Measurements from ENCODE around the gene MYOD1. TPM values are rescaled to one million over a fixed set of nuclear protein-coding genes. Genes with fewer than 3 reads are reported as not detected.
A peak's percentile ranks its signal among the peaks of the same experiment; 100 is the strongest.

Gene MYOD1
- total RNA-seq, 1 donor from 2014 or later: not detected

- no peak for DNase-seq (ENCODE audit: low spot score)
- peaks cover 5% of the 10 kb centered on the region for H3K4me1 Mint-ChIP-seq (ENCODE audit: unreplicated experiment)
- H3K27me3 Mint-ChIP-seq (ENCODE audit: unreplicated experiment): peaks cover 17% of the 10 kb centered on the region
- H3K36me3 Mint-ChIP-seq (ENCODE audit: low read depth, unreplicated experiment): peaks cover 3% of the 10 kb centered on the region
- H3K9me3 Mint-ChIP-seq (ENCODE audit: unreplicated experiment): no peaks in the 10 kb centered on the region
- TF ChIP-seq, protein P1, sequence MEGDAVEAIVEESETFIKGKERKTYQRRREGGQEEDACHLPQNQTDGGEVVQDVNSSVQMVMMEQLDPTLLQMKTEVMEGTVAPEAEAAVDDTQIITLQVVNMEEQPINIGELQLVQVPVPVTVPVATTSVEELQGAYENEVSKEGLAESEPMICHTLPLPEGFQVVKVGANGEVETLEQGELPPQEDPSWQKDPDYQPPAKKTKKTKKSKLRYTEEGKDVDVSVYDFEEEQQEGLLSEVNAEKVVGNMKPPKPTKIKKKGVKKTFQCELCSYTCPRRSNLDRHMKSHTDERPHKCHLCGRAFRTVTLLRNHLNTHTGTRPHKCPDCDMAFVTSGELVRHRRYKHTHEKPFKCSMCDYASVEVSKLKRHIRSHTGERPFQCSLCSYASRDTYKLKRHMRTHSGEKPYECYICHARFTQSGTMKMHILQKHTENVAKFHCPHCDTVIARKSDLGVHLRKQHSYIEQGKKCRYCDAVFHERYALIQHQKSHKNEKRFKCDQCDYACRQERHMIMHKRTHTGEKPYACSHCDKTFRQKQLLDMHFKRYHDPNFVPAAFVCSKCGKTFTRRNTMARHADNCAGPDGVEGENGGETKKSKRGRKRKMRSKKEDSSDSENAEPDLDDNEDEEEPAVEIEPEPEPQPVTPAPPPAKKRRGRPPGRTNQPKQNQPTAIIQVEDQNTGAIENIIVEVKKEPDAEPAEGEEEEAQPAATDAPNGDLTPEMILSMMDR (IDR thresholded peaks at IDR 0.05; ENCODE audit: unreplicated experiment): no peak
- no peak overlapping the region for H3K4me3 Mint-ChIP-seq (ENCODE audit: unreplicated experiment)
- H3K27ac Mint-ChIP-seq (ENCODE audit: unreplicated experiment): no peak overlapping the region
These were observed 23.6 kb upstream of the MYOD1 start for GRCh38 chr11:17695454-17696441.

- Mint-ChIP-seq H3K27ac (ENCODE audit: unreplicated experiment) (no peak overlapping the region), H3K4me1 (ENCODE audit: unreplicated experiment) (peaks cover 5% of the 10 kb centered on the region), H3K4me3 (ENCODE audit: unreplicated experiment) (no peak overlapping the region), H3K27me3 (ENCODE audit: unreplicated experiment) (peaks cover 17% of the 10 kb centered on the region), H3K36me3 (ENCODE audit: low read depth, unreplicated experiment) (peaks cover 3% of the 10 kb centered on the region), H3K9me3 (ENCODE audit: unreplicated experiment) (no peaks in the 10 kb centered on the region)
- TF ChIP-seq, protein P1 (IDR thresholded peaks at IDR 0.05; ENCODE audit: unreplicated experiment): no peak
- no peak for DNase-seq (ENCODE audit: low spot score)
These were observed 22.6 kb upstream of the MYOD1 start for GRCh38 chr11:17696741-17697140.

- Mint-ChIP-seq H3K36me3 (ENCODE audit: low read depth, unreplicated experiment) (peaks cover 3% of the 10 kb centered on the region), H3K9me3 (ENCODE audit: unreplicated experiment) (no peaks in the 10 kb centered on the region), H3K4me1 (ENCODE audit: unreplicated experiment) (peaks cover 5% of the 10 kb centered on the region), H3K27ac (ENCODE audit: unreplicated experiment) (peak overlapping the region; percentile 15), H3K27me3 (ENCODE audit: unreplicated experiment) (peaks cover 17% of the 10 kb centered on the region), H3K4me3 (ENCODE audit: unreplicated experiment) (no peak overlapping the region)
- no peak for DNase-seq (ENCODE audit: low spot score)
- TF ChIP-seq, protein P1 (IDR thresholded peaks at IDR 0.05; ENCODE audit: unreplicated experiment): no peak
These were observed 22.0 kb upstream of the MYOD1 start for GRCh38 chr11:17697175-17697949.

GRCh38 chr11:17699147-17700114 is 19.9 kb upstream of the MYOD1 start:
- Mint-ChIP-seq H3K4me3 (ENCODE audit: unreplicated experiment) (no peak overlapping the region), H3K27ac (ENCODE audit: unreplicated experiment) (no peak overlapping the region), H3K36me3 (ENCODE audit: low read depth, unreplicated experiment) (peaks cover 3% of the 10 kb centered on the region), H3K27me3 (ENCODE audit: unreplicated experiment) (peaks cover 17% of the 10 kb centered on the region), H3K9me3 (ENCODE audit: unreplicated experiment) (no peaks in the 10 kb centered on the region), H3K4me1 (ENCODE audit: unreplicated experiment) (peaks cover 5% of the 10 kb centered on the region)
- no peak for DNase-seq (ENCODE audit: low spot score)
- TF ChIP-seq, protein P1 (IDR thresholded peaks at IDR 0.05; ENCODE audit: unreplicated experiment): no peak

All from endothelial cell (in vitro differentiated cells).